ENCODE measurements around the gene HOXA5.
A peak's percentile ranks its signal among the peaks of the same experiment; 100 is the strongest.

HOXA5 gene

DNA sequence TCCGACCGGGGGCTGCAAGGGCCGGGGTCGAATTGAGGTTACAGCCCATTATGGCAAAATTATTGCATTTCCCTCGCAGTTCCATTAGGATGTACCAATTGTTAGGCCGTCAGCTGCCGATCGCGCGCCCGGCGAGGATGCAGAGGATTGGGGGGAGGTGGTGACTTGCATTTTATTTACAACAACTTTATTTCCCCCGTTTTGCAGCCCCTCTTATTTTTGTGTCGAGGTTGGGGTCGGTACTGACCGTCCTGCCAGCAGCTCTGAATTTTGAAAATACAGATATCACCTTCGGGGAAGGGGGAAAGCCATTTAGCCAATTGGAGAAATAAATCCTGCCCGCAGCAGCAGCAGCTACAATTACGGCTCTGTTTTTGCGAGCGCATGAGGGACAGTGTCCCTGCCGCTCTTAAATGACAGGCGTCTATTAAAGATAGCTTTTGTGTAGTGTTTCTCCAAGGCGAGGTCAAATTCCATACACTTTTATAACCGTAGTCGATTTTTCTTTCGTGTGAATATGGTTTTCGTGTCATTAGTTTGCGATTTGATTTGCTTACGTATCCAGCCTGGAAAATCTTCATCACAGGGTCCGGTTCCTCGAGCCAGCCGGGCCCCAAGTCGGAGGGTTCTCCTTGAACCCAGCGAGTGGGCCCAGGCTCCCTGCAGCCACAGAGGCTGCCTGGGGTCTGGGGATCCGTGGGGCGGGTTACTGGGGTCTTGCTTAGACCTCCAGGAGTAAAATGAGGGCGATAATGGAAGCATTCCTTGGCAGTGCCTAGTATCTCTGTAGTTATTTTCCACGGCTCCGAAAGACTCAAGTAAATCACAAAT, 684 bp upstream of the HOXA5 start:
- no peak for DNase-seq
- in situ Hi-C loops (cut with HindIII; ENCODE audit: low pct_ligation_motif_present, low pct_unique_long_range_greater_than_20kb, low sequenced_read_pairs): no loop called here

GRCh38 chr7:27142580-27143022, 880 bp downstream of the HOXA5 start:
- in situ Hi-C loops (cut with HindIII; ENCODE audit: low pct_ligation_motif_present, low pct_unique_long_range_greater_than_20kb, low sequenced_read_pairs): no loop called here
- DNase-seq: peak; percentile 46

DNA sequence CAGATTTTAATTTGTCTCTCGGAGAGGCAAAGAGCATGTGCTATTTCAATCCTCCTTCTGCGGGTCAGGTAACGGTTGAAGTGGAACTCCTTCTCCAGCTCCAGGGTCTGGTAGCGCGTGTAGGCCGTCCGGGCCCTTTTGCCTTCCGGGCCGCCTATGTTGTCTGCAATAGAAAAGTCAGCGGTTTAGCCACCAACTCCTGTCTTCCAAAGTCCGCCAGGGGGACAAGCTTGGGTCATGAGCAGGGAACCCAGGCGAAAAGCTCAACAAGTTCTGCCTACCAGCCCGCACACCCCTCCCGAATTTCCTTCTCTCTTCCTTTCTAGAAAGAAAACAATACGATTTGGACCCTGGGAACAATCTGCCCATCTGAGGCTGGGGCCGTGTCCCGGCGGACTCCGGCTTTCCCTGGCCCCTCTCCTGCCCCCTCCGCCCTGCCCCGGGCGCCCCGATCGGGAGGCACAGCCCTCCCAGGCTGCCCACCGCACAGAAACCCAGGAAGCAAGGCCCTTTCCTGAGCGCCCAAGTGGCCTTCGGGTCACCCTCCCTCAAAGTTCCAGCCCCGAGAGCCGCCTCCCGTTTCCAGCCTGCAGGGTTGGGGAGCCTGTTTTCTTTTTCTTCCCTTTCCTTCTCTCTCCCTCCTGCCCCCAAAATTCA, 1.4 kb downstream of the HOXA5 start:
- DNase-seq: peak; percentile 87
- in situ Hi-C loops (cut with HindIII; ENCODE audit: low pct_ligation_motif_present, low pct_unique_long_range_greater_than_20kb, low sequenced_read_pairs): no loop called here

DNA sequence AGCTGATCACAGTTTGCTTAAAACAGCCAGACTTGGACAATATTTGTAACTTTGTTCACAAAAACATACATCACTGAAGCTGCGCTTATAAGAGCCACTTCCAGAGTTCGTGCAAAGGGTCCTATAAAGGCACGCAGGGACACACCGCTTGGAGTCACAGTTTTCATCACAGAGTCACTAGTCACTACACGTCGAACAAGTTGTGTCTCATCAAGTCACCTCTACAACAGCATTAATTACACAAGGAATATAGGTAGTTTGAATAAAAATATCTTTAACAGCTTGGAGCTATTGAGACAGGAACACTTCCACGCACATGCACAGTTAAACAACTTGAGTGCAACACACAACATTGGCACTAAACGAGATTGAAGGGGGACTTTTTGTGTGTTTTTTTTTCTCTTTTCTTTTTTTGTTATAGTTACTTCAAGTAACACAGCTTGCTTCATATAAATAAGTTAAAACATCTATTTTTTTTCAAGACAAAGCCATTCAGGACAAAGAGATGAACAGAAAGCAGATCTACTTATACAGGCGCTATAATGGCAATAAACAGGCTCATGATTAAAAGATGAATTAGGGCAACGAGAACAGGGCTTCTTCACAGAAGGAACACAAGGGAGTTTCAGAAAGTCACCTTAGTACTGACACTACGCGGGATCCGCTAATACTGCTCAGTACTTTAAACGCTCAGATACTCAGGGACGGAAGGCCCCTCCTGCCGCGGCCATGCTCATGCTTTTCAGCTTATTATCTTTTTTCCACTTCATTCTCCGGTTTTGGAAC, 2.2 kb downstream of the HOXA5 start:
- no peak for DNase-seq
- in situ Hi-C loops (cut with HindIII; ENCODE audit: low pct_ligation_motif_present, low pct_unique_long_range_greater_than_20kb, low sequenced_read_pairs): no loop called here

GRCh38 chr7:27140126-27140857, 3.2 kb downstream of the HOXA5 start:
- DNase-seq: no peak
- in situ Hi-C loops (cut with HindIII; ENCODE audit: low pct_ligation_motif_present, low pct_unique_long_range_greater_than_20kb, low sequenced_read_pairs): no loop called here

GRCh38 chr7:27139334-27140125, 4.0 kb downstream of the HOXA5 start:
- in situ Hi-C loops (cut with HindIII; ENCODE audit: low pct_ligation_motif_present, low pct_unique_long_range_greater_than_20kb, low sequenced_read_pairs): no loop called here
- DNase-seq: no peak

GRCh38 chr7:27138985-27139333, 4.5 kb downstream of the HOXA5 start:
- in situ Hi-C loops (cut with HindIII; ENCODE audit: low pct_ligation_motif_present, low pct_unique_long_range_greater_than_20kb, low sequenced_read_pairs): no loop called here
- DNase-seq: no peak

GRCh38 chr7:27138472-27138871, 5.0 kb downstream of the HOXA5 start:
- in situ Hi-C loops (cut with HindIII; ENCODE audit: low pct_ligation_motif_present, low pct_unique_long_range_greater_than_20kb, low sequenced_read_pairs): no loop called here
- DNase-seq: no peak

DNA sequence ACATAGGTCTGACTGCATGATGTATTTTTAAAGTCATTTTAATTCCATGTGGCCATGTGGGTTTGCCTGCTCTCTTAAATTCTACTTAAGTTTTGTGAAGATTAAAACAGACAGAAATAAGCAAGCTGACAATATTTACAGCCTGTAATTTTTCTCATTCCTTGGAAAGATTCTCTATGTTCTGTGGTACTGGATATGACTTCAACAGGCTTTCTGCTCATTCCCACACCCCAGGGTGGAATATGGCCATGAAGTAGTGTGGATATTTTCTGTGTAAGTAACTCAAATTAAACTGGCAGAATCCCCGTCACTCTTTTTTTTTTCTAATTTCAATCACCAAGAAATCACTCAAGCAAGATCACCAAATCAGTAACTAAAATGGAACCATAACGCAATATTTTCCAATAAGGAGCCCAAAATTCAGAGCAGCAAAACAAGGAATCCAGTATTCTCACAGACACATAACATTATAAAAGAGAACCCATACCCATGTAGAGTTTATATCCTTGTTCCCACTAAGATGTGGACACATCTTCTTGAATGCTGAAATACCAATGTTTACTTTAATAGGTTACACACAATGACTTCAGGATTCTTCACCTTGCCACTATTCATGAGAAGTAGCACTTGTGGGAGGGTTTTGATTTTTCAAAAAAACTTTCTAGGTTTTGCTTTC, 5.7 kb downstream of the HOXA5 start:
- in situ Hi-C loops (cut with HindIII; ENCODE audit: low pct_ligation_motif_present, low pct_unique_long_range_greater_than_20kb, low sequenced_read_pairs): no loop called here
- DNase-seq: no peak

DNA sequence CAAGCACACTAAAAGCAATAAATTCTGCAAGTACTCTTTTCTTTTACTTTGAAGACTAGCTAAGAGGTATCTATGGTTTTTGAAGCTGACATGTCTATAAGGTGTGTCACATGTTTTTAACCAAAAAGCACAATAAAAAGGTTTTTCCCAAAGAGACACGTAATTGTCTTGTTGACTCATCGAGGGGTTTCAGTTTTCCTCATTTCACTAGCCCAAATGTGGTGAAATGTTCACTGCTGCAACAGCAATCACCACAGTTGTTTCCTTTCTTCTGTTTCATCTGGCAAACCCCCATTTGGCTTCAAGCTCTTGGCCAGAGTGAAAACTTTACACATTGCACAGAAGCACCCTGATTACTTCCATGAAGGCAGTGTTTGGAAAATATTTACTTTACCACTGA, 9.1 kb downstream of the HOXA5 start:
- no peak for DNase-seq
- in situ Hi-C loops (cut with HindIII; ENCODE audit: low pct_ligation_motif_present, low pct_unique_long_range_greater_than_20kb, low sequenced_read_pairs): no loop called here

DNA sequence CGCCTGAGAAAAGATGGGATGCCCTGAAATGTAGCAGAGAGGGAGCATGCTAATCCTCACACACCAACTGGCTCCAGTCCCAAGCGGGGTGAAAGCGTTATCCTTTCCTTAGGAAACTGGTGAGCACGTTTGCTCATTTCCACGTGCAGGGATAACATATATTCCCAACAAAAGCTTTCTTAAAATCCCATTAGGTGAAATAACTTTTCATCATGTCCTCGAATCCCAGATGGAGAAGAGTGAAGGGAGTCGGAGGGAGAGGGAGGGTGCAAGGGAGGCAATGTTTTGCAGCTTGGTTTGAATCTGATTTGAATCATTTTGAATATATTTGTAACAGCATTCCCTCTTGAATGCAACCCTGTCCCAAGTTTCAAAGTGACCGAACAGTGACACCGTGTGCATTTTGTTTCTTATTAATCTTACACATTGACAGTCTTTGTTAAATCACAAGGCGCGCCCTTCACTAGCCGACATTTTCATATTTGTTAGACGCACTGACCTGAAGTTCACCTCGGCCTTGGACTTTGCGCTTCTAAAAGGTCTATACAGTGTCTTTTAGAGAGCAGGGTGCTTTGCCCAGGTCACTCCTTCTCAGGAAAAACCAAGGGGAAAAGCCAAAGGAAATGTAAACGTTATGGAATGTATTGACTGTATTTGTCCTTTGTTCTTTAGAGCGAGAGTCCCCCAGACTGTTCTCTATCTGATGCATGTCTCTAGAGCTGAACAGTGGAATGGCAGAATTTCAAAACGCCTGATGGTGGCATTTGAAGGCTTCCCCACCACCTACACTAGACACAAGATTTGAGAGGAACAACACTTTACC, 9.9 kb downstream of the HOXA5 start:
- no peak for DNase-seq
- in situ Hi-C loops (cut with HindIII; ENCODE audit: low pct_ligation_motif_present, low pct_unique_long_range_greater_than_20kb, low sequenced_read_pairs): no loop called here

DNA sequence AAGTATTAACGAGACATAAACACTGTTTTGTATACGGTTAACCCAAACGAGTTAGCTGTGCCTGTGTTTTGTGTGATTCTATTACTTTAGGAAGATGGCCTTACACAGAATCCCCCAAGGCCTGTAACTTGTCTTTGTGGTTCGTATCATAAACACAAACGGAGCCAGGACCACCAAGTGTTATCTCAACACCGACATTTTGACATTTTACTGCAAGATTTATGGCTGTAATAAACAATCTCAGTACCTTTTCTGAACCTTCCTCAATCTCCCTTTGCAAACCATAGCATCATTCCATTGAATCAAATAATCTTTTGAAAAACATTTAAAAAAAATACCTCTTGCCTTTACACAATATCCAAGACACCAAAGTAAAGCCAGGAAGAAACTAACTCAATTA, 10.5 kb downstream of the HOXA5 start:
- in situ Hi-C loops (cut with HindIII; ENCODE audit: low pct_ligation_motif_present, low pct_unique_long_range_greater_than_20kb, low sequenced_read_pairs): no loop called here
- DNase-seq: no peak

GRCh38 chr7:27132214-27132613, 11.3 kb downstream of the HOXA5 start:
- in situ Hi-C loops (cut with HindIII; ENCODE audit: low pct_ligation_motif_present, low pct_unique_long_range_greater_than_20kb, low sequenced_read_pairs): no loop called here
- DNase-seq: no peak

DNA sequence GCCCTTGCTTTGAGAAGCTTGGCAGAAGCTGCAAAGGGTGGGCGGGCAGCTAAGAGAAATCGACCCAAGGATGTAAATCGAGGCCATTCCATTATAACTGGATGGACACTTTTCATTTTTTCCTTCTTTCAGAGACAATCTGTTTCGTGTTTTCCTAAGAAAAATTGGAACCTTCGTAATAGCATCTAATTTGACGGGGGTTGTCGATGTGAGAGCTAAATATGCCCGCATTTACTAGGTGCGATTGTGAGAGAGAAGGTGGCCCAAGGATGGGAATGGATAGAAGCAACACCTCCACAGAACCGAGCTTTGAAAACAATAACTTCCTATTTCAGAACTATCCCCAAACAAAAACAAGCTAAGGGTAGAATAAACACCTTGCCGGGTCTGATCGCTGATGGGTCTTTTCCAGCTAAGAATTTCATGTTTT, 12.1 kb downstream of the HOXA5 start:
- in situ Hi-C loops (cut with HindIII; ENCODE audit: low pct_ligation_motif_present, low pct_unique_long_range_greater_than_20kb, low sequenced_read_pairs): no loop called here
- DNase-seq: no peak

DNA sequence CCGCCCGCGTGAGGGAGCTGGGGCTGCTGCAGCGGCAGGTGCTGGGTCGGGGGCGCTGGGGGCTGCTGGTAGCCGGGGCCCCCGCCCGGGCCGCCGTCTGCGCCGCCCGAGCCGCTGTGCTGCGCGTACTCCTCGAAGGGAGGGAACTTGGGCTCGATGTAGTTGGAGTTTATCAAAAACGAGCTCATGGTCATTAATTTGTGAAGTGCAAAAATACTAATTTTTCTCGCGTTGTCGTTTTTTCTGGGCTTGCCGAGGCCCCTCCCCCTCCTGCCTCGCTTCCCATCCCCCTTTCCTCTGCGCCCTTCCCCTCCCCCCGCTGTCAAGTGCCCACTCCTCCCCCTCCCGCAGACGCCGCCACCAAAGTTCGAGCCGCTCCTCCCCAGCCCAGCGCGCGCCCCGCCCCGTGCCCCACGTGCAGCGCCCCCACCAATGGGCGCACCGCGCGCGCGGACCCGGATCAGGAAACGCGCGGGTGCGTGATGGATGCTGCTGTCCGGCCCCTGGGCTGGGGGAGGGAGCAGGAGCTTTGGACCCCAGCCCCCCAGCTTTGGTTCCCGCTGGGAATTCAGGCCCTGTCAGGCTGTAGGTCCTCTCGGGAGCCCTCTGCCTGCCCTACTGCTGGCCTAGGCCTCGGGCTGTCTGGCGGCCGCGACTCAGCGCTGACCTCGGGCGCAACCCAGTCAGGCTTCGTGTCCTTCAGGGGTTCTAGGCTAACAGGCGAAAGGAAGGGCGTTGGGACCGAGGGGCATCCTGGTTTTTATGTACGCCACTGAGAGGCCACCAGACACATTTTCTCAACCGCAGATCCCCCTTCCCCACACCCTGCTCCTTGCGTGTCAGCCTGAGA, 12.7 kb downstream of the HOXA5 start, which contains the start of gene HOXA4:
Gene HOXA4, minus strand, starts transcription at position 218 of the 850 bp plus-strand sequence. Its CDS starts 24 bp downstream, at position 194.
- in situ Hi-C loops (cut with HindIII; ENCODE audit: low pct_ligation_motif_present, low pct_unique_long_range_greater_than_20kb, low sequenced_read_pairs): no loop called here
- peak; percentile 96 for DNase-seq
